ENCODE data around the gene DLL1.

DLL1 gene

GRCh38 chr6:170281331-170282292, 9.3 kb downstream of the DLL1 start:
- no peak for DNase-seq

- no peak for DNase-seq
Observed at GRCh38 chr6:170280689-170281045, 10.2 kb downstream of the DLL1 start.

- peak; percentile 70 for DNase-seq
Observed at GRCh38 chr6:170279977-170280688, 10.7 kb downstream of the DLL1 start.

GRCh38 chr6:170279426-170279825, 11.5 kb downstream of the DLL1 start:
- DNase-seq = no peak

- no peak for DNase-seq
Observed at GRCh38 chr6:170278743-170279094, 12.2 kb downstream of the DLL1 start.

- DNase-seq = no peak
Observed at GRCh38 chr6:170277893-170278742, 12.8 kb downstream of the DLL1 start.

GRCh38 chr6:170276369-170277057, 14.4 kb downstream of the DLL1 start:
- no peak for DNase-seq

GRCh38 chr6:170274713-170275560, 15.9 kb downstream of the DLL1 start:
- no peak for DNase-seq

- DNase-seq = no peak
Observed at GRCh38 chr6:170273681-170274080, 17.2 kb downstream of the DLL1 start.

GRCh38 chr6:170273191-170273590, 17.7 kb downstream of the DLL1 start:
- DNase-seq = no peak

- DNase-seq = no peak
Observed at GRCh38 chr6:170272341-170273065, 18.4 kb downstream of the DLL1 start.

- peak; percentile 87 for DNase-seq
Observed at GRCh38 chr6:170271771-170272314, 19.0 kb downstream of the DLL1 start.

GRCh38 chr6:170270984-170271593, 19.8 kb downstream of the DLL1 start:
- DNase-seq = no peak

GRCh38 chr6:170269846-170270541, 20.9 kb downstream of the DLL1 start:
- no peak for DNase-seq

GRCh38 chr6:170269151-170269845, 21.6 kb downstream of the DLL1 start:
- DNase-seq = no peak

- DNase-seq = no peak
Observed at GRCh38 chr6:170268216-170269129, 22.4 kb downstream of the DLL1 start.

- DNase-seq = no peak
Observed at GRCh38 chr6:170267688-170268087, 23.2 kb downstream of the DLL1 start.

Data from CD4-positive, alpha-beta T cell treated with Interleukin-17A for 1 hour (primary cell).